Measurements from ENCODE around the gene PREX1. TPM values are rescaled to one million over a fixed set of nuclear protein-coding genes. Genes with fewer than 3 reads are reported as not detected.

Gene PREX1
- total RNA-seq, 2 experiments from 2014 or later: 82.8 to 86.5 TPM

- ChIA-PET POLR2A (no interaction called here), CTCF (no interaction called here)
Observed at GRCh38 chr20:48585061-48585870, 242.5 kb downstream of the PREX1 start.

- ChIA-PET CTCF (no interaction called here), POLR2A (no interaction called here)
Observed at GRCh38 chr20:48584391-48585060, 243.3 kb downstream of the PREX1 start.

- ChIA-PET POLR2A (no interaction called here), CTCF (no interaction called here)
Observed at GRCh38 chr20:48583801-48584200, 244.0 kb downstream of the PREX1 start.

GRCh38 chr20:48583171-48583570, 244.6 kb downstream of the PREX1 start:
- POLR2A ChIA-PET: no interaction called here
- CTCF ChIA-PET: no interaction called here

GRCh38 chr20:48582673-48582985, 245.2 kb downstream of the PREX1 start:
- CTCF ChIA-PET: no interaction called here
- POLR2A ChIA-PET: no interaction called here

GRCh38 chr20:48581167-48581566, 246.6 kb downstream of the PREX1 start:
- ChIA-PET POLR2A (no interaction called here), CTCF (no interaction called here)

- ChIA-PET POLR2A (no interaction called here), CTCF (no interaction called here)
Observed at GRCh38 chr20:48578397-48579098, 249.3 kb downstream of the PREX1 start.

- CTCF ChIA-PET: no interaction called here
- POLR2A ChIA-PET: no interaction called here
Observed at GRCh38 chr20:48577557-48577956, 250.2 kb downstream of the PREX1 start.

GRCh38 chr20:48574383-48574782, 253.4 kb downstream of the PREX1 start:
- POLR2A ChIA-PET: no interaction called here
- CTCF ChIA-PET: no interaction called here

Other genes starting within 250 kb of the PREX1 start
- gene ARFGEF2, start 93.7 kb upstream of the PREX1 start, total RNA-seq: 10 to 100 TPM; 34.2 to 35.3 TPM
- 100 to 1,000 TPM; 168 to 171 TPM for gene CSE1L, start 218.3 kb upstream of the PREX1 start, total RNA-seq